PC-9 (cell line): ENCODE data around the gene ZBTB25. TPM values are rescaled to one million over a fixed set of nuclear protein-coding genes. Genes with fewer than 3 reads are reported as not detected.
"Not testable (repeated sequence)": the region's sequence is repeated elsewhere in the genome, so short reads cannot be mapped to it uniquely, and the experiment has no call there.

Experiments used
- BruUV-seq: library from RNA; stranded (reverse); fragments of 400-500 nt; replicated peaks from 2 replicates; lab custom pipeline; 2021; lab: Mats Ljungman, UMichigan
- CTCF ChIA-PET: fragments of 300-600 bp; sonication (Branson Sonifier 250); formaldehyde crosslinking; loops from one replicate; lab custom pipeline; 2022; ENCODE audit warnings: antibody characterized with exemption; lab: Charles Lee
- POLR2A ChIA-PET: fragments of 300-600 bp; sonication (Branson Sonifier 250); formaldehyde crosslinking; loops from one replicate; lab custom pipeline; 2022; ENCODE audit warnings: antibody characterized with exemption; ENCODE audit not compliant: unreplicated experiment; lab: Charles Lee
- DNase-seq, 2 experiments: peaks; one replicate each; pipeline versions ENCODE4 v3.0.0 to v3.0.0-alpha.2; 2015 to 2022; ENCODE audit warnings: mixed read lengths in 1 of 2
- H2AFZ ChIP-seq: fragments of 200-600 bp; sonication (generic); 2 replicates; pipeline ENCODE4 v1.8.1; 2017; ENCODE audit warnings: antibody characterized with exemption
- H3F3A ChIP-seq: fragments of 200-600 bp; sonication (generic); 2 replicates; pipeline ENCODE4 v1.8.1; 2017; ENCODE audit warnings: antibody characterized with exemption, mild to moderate bottlenecking, low read depth; ENCODE audit not compliant: insufficient read depth
- H3K27ac ChIP-seq: fragments of 200-600 bp; sonication (generic); 2 replicates; pipeline ENCODE4 v1.6.1; 2016; ENCODE audit warnings: mixed run types
- H3K27me3 ChIP-seq: fragments of 200-600 bp; sonication (generic); 2 replicates; pipeline ENCODE4 v1.6.1; 2016; ENCODE audit warnings: low read depth, mixed run types; ENCODE audit not compliant: insufficient read depth
- H3K36me3 ChIP-seq: fragments of 200-600 bp; sonication (generic); 2 replicates; pipeline ENCODE4 v1.6.1; 2016; ENCODE audit warnings: low read depth, mixed run types
- H3K4me1 ChIP-seq: fragments of 200-600 bp; sonication (generic); replicated peaks from 2 replicates; pipeline ENCODE4 v1.6.1; 2016; ENCODE audit warnings: mixed run types; ENCODE audit not compliant: insufficient read depth
- H3K4me2 ChIP-seq: fragments of 200-600 bp; sonication (generic); 2 replicates; pipeline ENCODE4 v1.6.1; 2017; ENCODE audit warnings: mixed run types
- H3K4me3 ChIP-seq: fragments of 200-600 bp; sonication (generic); 2 replicates; pipeline ENCODE4 v1.6.1; 2016; ENCODE audit warnings: mixed run types
- H3K79me2 ChIP-seq: fragments of 200-600 bp; sonication (generic); 2 replicates; pipeline ENCODE4 v1.6.1; 2017; ENCODE audit warnings: low read depth, mixed run types
- H3K9me2 ChIP-seq: fragments of 200-600 bp; sonication (generic); 2 replicates; pipeline ENCODE4 v1.8.1; 2017; ENCODE audit warnings: mild to moderate bottlenecking; ENCODE audit not compliant: insufficient read depth
- H3K9me3 ChIP-seq: fragments of 200-600 bp; sonication (generic); 2 replicates; pipeline ENCODE4 v1.8.1; 2016; ENCODE audit warnings: low read depth; ENCODE audit not compliant: insufficient read depth
- H4K20me1 ChIP-seq: fragments of 200-600 bp; sonication (generic); 2 replicates; pipeline ENCODE4 v1.8.1; 2017; ENCODE audit not compliant: insufficient read depth
- CTCF ChIP-seq: fragments of 200-600 bp; sonication (generic); conservative IDR thresholded peaks from 2 replicates; pipeline ENCODE4 v1.6.1; 2017; ENCODE audit warnings: mixed run types, antibody characterized with exemption, mild to moderate bottlenecking, moderate library complexity
- EZH2 ChIP-seq: fragments of 200-600 bp; sonication (generic); IDR thresholded peaks from 2 replicates; pipeline ENCODE4 v1.8.0; 2017; ENCODE audit warnings: antibody characterized with exemption, low read depth
- intact Hi-C: fragments of 100-400 bp; cut with micrococcal nuclease; formaldehyde crosslinking; loops from one replicate; pipeline ENCODE4 v1.10.0; 2022; ENCODE audit not compliant: unreplicated experiment
- total RNA-seq: library from RNA; stranded (reverse); gene quantifications from 2 replicates; pipeline ENCODE4 v1.2.3, GENCODE V29; 2021

ZBTB25 gene
- total RNA-seq, 1 experiment from 2014 or later: 22.9 TPM

GRCh38 chr14:64518229-64518628 lies 14.6 kb upstream of the ZBTB25 start:
- POLR2A ChIA-PET: interaction anchor here (0.6 kb wide), 1 partner anchor 38 kb away, joined by 9 read pairs; no protein-coding TSS in a partner anchor
- peaks cover 32% of the 10 kb centered on the region for H3K36me3 ChIP-seq
- intact Hi-C loops: no loop called here

GRCh38 chr14:64517667-64518066 lies 14.0 kb upstream of the ZBTB25 start:
- peaks cover 26% of the 10 kb centered on the region for H3K4me1 ChIP-seq
- not testable (repeated sequence) for H2AFZ ChIP-seq

More at GRCh38 chr14:64518229-64518628, 14.6 kb upstream of the ZBTB25 start:
- Histone ChIP-seq H4K20me1 (peaks cover 36% of the 10 kb centered on the region), H3K4me1 (peaks cover 26% of the 10 kb centered on the region), H3K9me2 (no peaks in the 10 kb centered on the region), H3F3A (peaks cover 35% of the 10 kb centered on the region), H2AFZ (no peak overlapping the region), H3K4me3 (no peak overlapping the region), H3K79me2 (peaks cover 78% of the 10 kb centered on the region), H3K27me3 (no peaks in the 10 kb centered on the region), H3K9me3 (no peaks in the 10 kb centered on the region; the same call in 1 of the 2 replicates), H3K4me2 (no peak overlapping the region), H3K27ac (no peak overlapping the region)
- DNase-seq: no peak
- no TSS peak for BruUV-seq
- CTCF ChIA-PET: interaction anchor here (0.7 kb wide), 1 partner anchor 38 kb away, joined by 5 read pairs; no protein-coding TSS in a partner anchor
- TF ChIP-seq CTCF: no peak
- no peak for TF ChIP-seq EZH2

GRCh38 chr14:64516969-64517368 lies 13.3 kb upstream of the ZBTB25 start:
- no peak overlapping the region for H3K4me3 ChIP-seq
- peaks cover 19% of the 10 kb centered on the region for H3K36me3 ChIP-seq
- H4K20me1 ChIP-seq: peaks cover 36% of the 10 kb centered on the region
- H3K27me3 ChIP-seq: no peaks in the 10 kb centered on the region
- DNase-seq: no peak
- H2AFZ ChIP-seq: no peak overlapping the region
- intact Hi-C loops: no loop called here
- peaks cover 35% of the 10 kb centered on the region for H3F3A ChIP-seq
- H3K9me3 ChIP-seq: no peaks in the 10 kb centered on the region; the same call in 1 of the 2 replicates
- H3K79me2 ChIP-seq: peaks cover 91% of the 10 kb centered on the region
- no TSS peak for BruUV-seq
- no peak overlapping the region for H3K4me2 ChIP-seq
- peaks cover 26% of the 10 kb centered on the region for H3K4me1 ChIP-seq
- POLR2A ChIA-PET: no interaction called here
- TF ChIP-seq CTCF (no peak), EZH2 (no peak)
- no peak overlapping the region for H3K27ac ChIP-seq
- CTCF ChIA-PET: interaction anchor here (0.7 kb wide), 1 partner anchor 699 kb away, joined by 3 read pairs; no protein-coding TSS in a partner anchor
- H3K9me2 ChIP-seq: no peaks in the 10 kb centered on the region

More at GRCh38 chr14:64517667-64518066, 14.0 kb upstream of the ZBTB25 start:
- H3K36me3 ChIP-seq: peaks cover 26% of the 10 kb centered on the region
- peaks cover 84% of the 10 kb centered on the region for H3K79me2 ChIP-seq
- intact Hi-C loops, H3K4me2 ChIP-seq, BruUV-seq, H3K27me3 ChIP-seq, H3K27ac ChIP-seq, DNase-seq, H3K9me2 ChIP-seq, H3K9me3 ChIP-seq, H3K4me3 ChIP-seq, POLR2A ChIA-PET: not testable (repeated sequence)
- H4K20me1 ChIP-seq: peaks cover 36% of the 10 kb centered on the region
- CTCF ChIA-PET: interaction anchor here (0.7 kb wide), 1 partner anchor 700 kb away, joined by 3 read pairs; no protein-coding TSS in a partner anchor
- peaks cover 35% of the 10 kb centered on the region for H3F3A ChIP-seq
